WTC11 (cell line): Measurements from ENCODE around the gene SORCS2.

Experiments
- ZNF263 ChIP-seq: sonication (generic); formaldehyde crosslinking; IDR thresholded peaks from 2 replicates; pipeline ENCODE4 v1.8.1; 2022; ENCODE audit warnings: low read depth, mild to moderate bottlenecking, moderate library complexity, missing genetic modification reagents
- TF ChIP-seq, protein P1 (sequence below): sonication (generic); formaldehyde crosslinking; IDR thresholded peaks from 2 replicates; pipeline ENCODE4 v1.8.1; 2023; ENCODE audit warnings: mild to moderate bottlenecking, missing genetic modification reagents

DNA sequence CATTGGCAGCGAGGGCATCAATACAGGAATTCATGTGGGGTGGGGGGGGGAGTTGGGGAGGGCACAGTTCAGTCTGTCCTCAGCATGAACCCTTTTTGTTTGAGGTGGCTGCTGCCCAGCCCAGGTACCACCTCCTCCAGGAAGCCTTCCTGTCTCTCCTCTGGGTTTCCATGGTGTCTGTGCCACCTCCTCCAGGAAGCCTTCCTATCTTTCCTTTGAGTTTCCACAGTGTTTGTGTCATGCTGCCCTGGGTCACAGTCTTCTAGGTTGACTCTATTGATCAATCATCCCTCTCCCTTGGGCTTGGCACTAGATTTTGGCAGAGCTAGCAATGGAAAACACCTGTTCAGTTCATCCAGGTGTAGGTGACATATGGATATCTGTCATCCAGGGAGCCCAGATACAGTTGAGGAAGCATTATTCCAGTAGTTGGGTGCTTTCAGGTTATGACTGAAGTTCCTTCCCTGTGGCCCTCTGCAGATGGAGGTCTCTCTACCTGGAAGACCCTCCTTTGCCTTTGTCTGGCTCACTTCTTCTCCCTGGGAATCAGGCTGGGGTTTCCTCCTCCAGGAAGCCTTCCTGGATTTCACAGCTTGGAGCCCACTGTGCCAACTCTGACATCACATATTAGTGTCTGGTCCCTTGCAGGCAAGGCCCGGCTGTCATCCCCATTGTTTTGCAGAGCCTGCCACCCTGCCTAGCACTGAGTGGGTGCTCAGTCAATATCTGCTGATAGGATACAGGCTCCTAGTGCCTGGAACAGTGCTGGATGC, 96.6 kb downstream of the SORCS2 start:
- TF ChIP-seq, protein P1, sequence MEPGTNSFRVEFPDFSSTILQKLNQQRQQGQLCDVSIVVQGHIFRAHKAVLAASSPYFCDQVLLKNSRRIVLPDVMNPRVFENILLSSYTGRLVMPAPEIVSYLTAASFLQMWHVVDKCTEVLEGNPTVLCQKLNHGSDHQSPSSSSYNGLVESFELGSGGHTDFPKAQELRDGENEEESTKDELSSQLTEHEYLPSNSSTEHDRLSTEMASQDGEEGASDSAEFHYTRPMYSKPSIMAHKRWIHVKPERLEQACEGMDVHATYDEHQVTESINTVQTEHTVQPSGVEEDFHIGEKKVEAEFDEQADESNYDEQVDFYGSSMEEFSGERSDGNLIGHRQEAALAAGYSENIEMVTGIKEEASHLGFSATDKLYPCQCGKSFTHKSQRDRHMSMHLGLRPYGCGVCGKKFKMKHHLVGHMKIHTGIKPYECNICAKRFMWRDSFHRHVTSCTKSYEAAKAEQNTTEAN (CRISPR knock-in tag): no peak
- no peak for TF ChIP-seq ZNF263 (CRISPR knock-in tag)
